Neuronal stem cell (in vitro differentiated cells): ENCODE results near the gene JAM2.

Source experiments
- DNase-seq: peaks from one replicate; pipeline ENCODE4 v3.0.0-alpha.2; 2013; ENCODE audit warnings: low spot score
- H2AFZ ChIP-seq: one replicate; pipeline ENCODE4 v1.6.1; 2013; ENCODE audit warnings: mild to moderate bottlenecking, low read length, inconsistent platforms
- H2AK5ac ChIP-seq: 2 replicates; pipeline ENCODE4 v1.6.1; 2013; ENCODE audit warnings: low read depth, mild to moderate bottlenecking, inconsistent platforms, low read length, moderate library complexity, mixed read lengths
- H2BK120ac ChIP-seq: 2 replicates; pipeline ENCODE4 v1.6.1; 2013; ENCODE audit warnings: low read depth, mild to moderate bottlenecking, inconsistent platforms, low read length, moderate library complexity, mixed read lengths
- H2BK12ac ChIP-seq: one replicate; pipeline ENCODE4 v1.6.1; 2013; ENCODE audit warnings: low read length, inconsistent platforms
- H2BK15ac ChIP-seq: 2 replicates; pipeline ENCODE4 v1.6.1; 2013; ENCODE audit warnings: mild to moderate bottlenecking, low read length, inconsistent platforms, mixed read lengths
- H2BK5ac ChIP-seq: one replicate; pipeline ENCODE4 v1.6.1; 2013; ENCODE audit warnings: inconsistent platforms, mild to moderate bottlenecking, low read length, moderate library complexity
- H3K14ac ChIP-seq: one replicate; pipeline ENCODE4 v1.6.1; 2013; ENCODE audit warnings: low read length, inconsistent platforms
- H3K18ac ChIP-seq: 2 replicates; pipeline ENCODE4 v1.6.1; 2013; ENCODE audit warnings: low read length, inconsistent platforms
- H3K23ac ChIP-seq: 2 replicates; pipeline ENCODE4 v1.6.1; 2013; ENCODE audit warnings: low read depth, mild to moderate bottlenecking, mixed read lengths, low read length, inconsistent platforms; ENCODE audit not compliant: poor library complexity
- H3K27ac ChIP-seq: replicated peaks from 3 replicates; pipeline ENCODE4 v1.5.1; 2013; ENCODE audit warnings: low read length, inconsistent platforms
- H3K27me3 ChIP-seq, 3 experiments: 2 replicates each; pipeline ENCODE4 v1.6.1; 2013; ENCODE audit warnings: low read length in 3 of 3, mild to moderate bottlenecking in 2 of 3, inconsistent platforms in 1 of 3, low read depth in 1 of 3, mixed read lengths in 1 of 3, moderate library complexity in 1 of 3; ENCODE audit not compliant: control insufficient read depth in 3 of 3, insufficient read depth in 3 of 3
- H3K36me3 ChIP-seq, 2 donors: replicated peaks in 1 of 2; 2 replicates each; pipeline ENCODE4 v1.6.1; 2013; ENCODE audit warnings: low read length in 2 of 2; ENCODE audit not compliant: control insufficient read depth in 2 of 2, insufficient read depth in 2 of 2
- H3K4ac ChIP-seq: 2 replicates; pipeline ENCODE4 v1.6.1; 2013; ENCODE audit warnings: inconsistent platforms, mild to moderate bottlenecking, low read length, moderate library complexity
- H3K4me1 ChIP-seq, 2 donors: 1 replicate in 1 of 2; 2 replicates in 1 of 2; pipeline ENCODE4 v1.6.1; 2013; ENCODE audit warnings: low read length in 2 of 2, low read depth in 1 of 2; ENCODE audit not compliant: control insufficient read depth in 2 of 2, insufficient read depth in 1 of 2
- H3K4me2 ChIP-seq: one replicate; pipeline ENCODE4 v1.6.1; 2013; ENCODE audit warnings: mild to moderate bottlenecking, low read length, inconsistent platforms; ENCODE audit not compliant: insufficient read depth, poor library complexity, severe bottlenecking
- H3K4me3 ChIP-seq, 2 donors: 2 replicates each; pipeline ENCODE4 v1.5.1; 2013; ENCODE audit warnings: low read length in 2 of 2, mild to moderate bottlenecking in 2 of 2, inconsistent platforms in 1 of 2, moderate library complexity in 1 of 2
- H3K79me1 ChIP-seq: one replicate; pipeline ENCODE4 v1.6.1; 2013; ENCODE audit warnings: low read depth, mild to moderate bottlenecking, inconsistent platforms, low read length, moderate library complexity
- H3K9ac ChIP-seq: one replicate; pipeline ENCODE4 v1.6.1; 2013; ENCODE audit warnings: mild to moderate bottlenecking, low read depth, low read length, inconsistent platforms; ENCODE audit not compliant: poor library complexity
- H3K9me3 ChIP-seq, 2 donors: replicated peaks in 1 of 2; 2 replicates each; pipeline versions ENCODE3 to v1.6.1; 2013; ENCODE audit warnings: low read length in 2 of 2, mild to moderate bottlenecking in 2 of 2, inconsistent platforms in 1 of 2, low read depth in 1 of 2, mixed read lengths in 1 of 2, moderate library complexity in 1 of 2; ENCODE audit not compliant: control insufficient read depth in 2 of 2, insufficient read depth in 1 of 2
- H4K8ac ChIP-seq: one replicate; pipeline ENCODE4 v1.6.1; 2013; ENCODE audit warnings: low read depth, mild to moderate bottlenecking, inconsistent platforms, low read length, moderate library complexity
- H4K91ac ChIP-seq: one replicate; pipeline ENCODE4 v1.6.1; 2013; ENCODE audit warnings: low read length, low read depth, mild to moderate bottlenecking, inconsistent platforms; ENCODE audit not compliant: poor library complexity
- WGBS, 2 donors: extraction: QIAGEN DNeasy Blood & Tissue Kit; methylation state at CpG; one replicate each; pipeline ENCODE4 v1.1.7; 2013; ENCODE audit warnings: missing lambda C conversion rate in 2 of 2, mixed read lengths in 1 of 2; ENCODE audit not compliant: insufficient read length in 2 of 2, insufficient replicate concordance in 1 of 2; ENCODE audit errors: extremely low coverage in 2 of 2; 5-methylcytosine and 5-hydroxymethylcytosine counted together

The JAM2 gene

DNA sequence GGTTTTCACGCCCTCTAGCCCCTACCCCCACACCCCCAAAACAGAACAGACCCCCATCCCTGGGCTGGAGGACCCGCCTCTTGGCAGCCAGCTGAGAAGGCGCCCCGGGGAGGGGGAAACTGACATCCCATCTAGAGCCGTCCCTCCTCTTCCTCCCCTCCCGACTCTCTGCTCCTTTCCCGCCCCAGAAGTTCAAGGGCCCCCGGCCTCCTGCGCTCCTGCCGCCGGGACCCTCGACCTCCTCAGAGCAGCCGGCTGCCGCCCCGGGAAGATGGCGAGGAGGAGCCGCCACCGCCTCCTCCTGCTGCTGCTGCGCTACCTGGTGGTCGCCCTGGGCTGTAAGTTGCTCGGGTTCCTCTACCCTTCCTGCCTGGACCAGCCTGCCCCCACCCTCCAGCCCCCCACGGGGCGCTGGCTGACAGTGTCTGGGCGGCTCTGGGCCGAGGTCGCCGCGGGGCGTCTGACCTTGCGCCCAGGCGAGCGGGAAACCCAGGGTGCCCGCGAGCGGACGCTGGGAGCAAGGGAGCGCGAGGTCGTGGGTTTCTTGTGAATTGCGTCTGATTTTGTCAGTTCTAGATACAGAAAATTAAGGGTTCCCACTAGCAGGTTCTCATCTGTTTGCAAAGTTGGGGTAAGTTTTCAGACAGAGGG, 618 bp downstream of the JAM2 start:
- Histone ChIP-seq H3K9me3 (no peaks in the 10 kb centered on the region), H2BK120ac (peak overlapping the region; percentile 41), H3K4ac (no peak overlapping the region), H3K18ac (peak overlapping the region; percentile 96), H3K36me3 (peaks cover 0 to 26% of the 10 kb centered on the region in 2 donors), H4K8ac (peak overlapping the region; percentile 8), H2BK12ac (no peak overlapping the region), H4K91ac (no peak overlapping the region), H3K4me2 (peak overlapping the region; percentile 88), H2BK5ac (no peak overlapping the region), H2AFZ (peak overlapping the region; percentile 89), H3K4me1 (peaks cover 5 to 18% of the 10 kb centered on the region in 2 donors), H2AK5ac (no peak overlapping the region), H3K79me1 (no peaks in the 10 kb centered on the region), H3K9ac (peak overlapping the region; percentile 79), H3K4me3 (peak overlapping the region; percentile 67 to 87), H3K27me3 (no peaks in the 10 kb centered on the region), H3K14ac (no peak overlapping the region), H2BK15ac (peak overlapping the region; percentile 72), H3K27ac (no peak overlapping the region), H3K23ac (peak overlapping the region; percentile 46)
- WGBS, 2 donors: no CpG with 5 or more reads among the region's 40 CpGs
- DNase-seq: peak; percentile 47

DNA sequence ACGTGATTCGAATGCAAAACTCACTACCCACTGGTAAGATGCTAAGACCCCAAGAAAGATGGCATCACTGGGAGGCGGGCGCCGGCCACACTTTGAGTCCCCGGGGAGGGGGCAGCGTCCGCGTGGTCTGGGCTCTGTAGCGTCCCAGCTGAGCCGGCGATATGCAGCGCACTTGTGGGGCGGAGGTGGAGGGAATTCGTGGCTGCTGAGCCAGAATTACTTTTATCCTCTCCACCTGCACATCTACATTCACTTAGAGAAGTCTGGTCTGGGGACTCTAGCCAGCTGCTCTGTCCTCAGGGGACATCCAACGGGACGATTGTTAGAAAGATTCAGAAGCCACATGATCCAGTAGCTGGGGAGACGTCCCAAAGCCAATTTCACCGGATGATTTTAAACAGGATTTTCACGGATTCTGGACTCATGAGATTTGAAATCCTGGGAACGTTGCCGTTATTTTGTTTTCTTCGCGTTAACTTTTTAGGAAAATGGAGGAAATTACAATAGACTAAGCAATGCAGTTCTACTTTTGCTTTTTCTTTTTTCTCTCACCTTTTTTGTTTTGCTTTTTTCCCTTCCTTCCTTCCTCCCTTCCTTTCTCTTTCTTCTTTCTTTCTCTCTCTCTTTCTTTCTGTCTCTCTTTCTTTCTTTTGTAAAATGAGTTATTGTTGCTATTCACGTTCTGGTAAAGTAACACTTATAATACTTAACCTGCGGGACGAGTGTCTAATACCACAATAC, 1.3 kb downstream of the JAM2 start:
- H3K9ac ChIP-seq: no peak overlapping the region
- peak; percentile 30 for DNase-seq
- H3K18ac ChIP-seq: peak overlapping the region; percentile 96
- no peak overlapping the region for H2AK5ac ChIP-seq
- no peaks in the 10 kb centered on the region for H3K79me1 ChIP-seq
- H3K27me3 ChIP-seq: no peaks in the 10 kb centered on the region
- H2BK12ac ChIP-seq: no peak overlapping the region
- no peak overlapping the region for H3K4ac ChIP-seq
- no peak overlapping the region for H2BK120ac ChIP-seq
- H3K14ac ChIP-seq: no peak overlapping the region
- H3K4me2 ChIP-seq: peak overlapping the region; percentile 88
- no peaks in the 10 kb centered on the region for H3K9me3 ChIP-seq
- H2BK15ac ChIP-seq: no peak overlapping the region
- H3K36me3 ChIP-seq: peaks cover 0 to 26% of the 10 kb centered on the region in 2 donors
- H3K4me3 ChIP-seq: peak overlapping the region; percentile 67 to 87
- H2BK5ac ChIP-seq: no peak overlapping the region
- H4K8ac ChIP-seq: no peak overlapping the region
- no peak overlapping the region for H3K27ac ChIP-seq
- H2AFZ ChIP-seq: peak overlapping the region; percentile 89
- H3K23ac ChIP-seq: peak overlapping the region; percentile 46
- WGBS, 2 donors: no CpG with 5 or more reads among the region's 27 CpGs
- no peak overlapping the region for H4K91ac ChIP-seq
- peaks cover 5 to 18% of the 10 kb centered on the region in 2 donors for H3K4me1 ChIP-seq

DNA sequence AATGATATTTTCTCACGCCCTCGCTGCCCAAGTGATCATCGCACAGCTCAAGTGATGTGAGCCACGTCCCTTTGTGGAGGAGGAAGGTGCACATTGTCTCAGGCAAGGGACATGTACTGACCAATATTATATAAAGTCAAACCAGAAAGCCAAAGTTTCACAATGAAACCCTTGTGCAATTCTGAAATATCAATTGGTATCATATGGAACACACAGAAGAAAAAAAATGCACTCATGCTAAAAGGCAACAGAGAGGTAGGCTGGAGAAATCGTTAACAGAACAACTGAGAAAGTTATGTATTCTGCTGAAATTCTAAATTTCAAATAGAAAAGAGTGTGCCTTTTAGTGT, 1.9 kb downstream of the JAM2 start:
- Histone ChIP-seq H3K4me3 (peak overlapping the region in 1 of 2 donors; percentile 67), H3K9ac (no peak overlapping the region)

DNA sequence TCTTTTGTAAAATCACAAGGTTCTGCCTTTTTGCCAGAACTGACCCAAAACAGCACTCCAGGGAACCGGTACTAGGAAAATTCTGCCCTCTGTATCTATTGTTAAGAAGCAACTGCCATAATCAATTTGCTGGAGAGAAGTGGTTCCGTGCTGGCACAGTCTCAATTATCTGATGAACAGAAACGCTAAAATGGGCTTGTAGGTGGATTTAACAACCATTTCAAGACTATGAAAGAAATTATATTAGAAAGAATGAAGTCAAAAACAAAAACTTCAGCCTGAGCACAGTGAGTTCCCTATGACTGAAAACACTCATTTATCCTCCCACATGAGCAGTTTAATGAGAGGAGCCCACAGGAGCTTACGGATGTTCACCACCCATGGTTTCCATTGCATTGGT, 4.4 kb downstream of the JAM2 start:
- peaks cover 0 to under 1% of the 10 kb centered on the region in 2 donors for H3K9me3 ChIP-seq
- H2BK120ac ChIP-seq: no peak overlapping the region
- no peaks in the 10 kb centered on the region for H3K27me3 ChIP-seq
- H2BK15ac ChIP-seq: no peak overlapping the region
- DNase-seq: no peak
- H2BK5ac ChIP-seq: no peak overlapping the region
- peaks cover 0 to 30% of the 10 kb centered on the region in 2 donors for H3K36me3 ChIP-seq
- H3K14ac ChIP-seq: no peak overlapping the region
- no peak overlapping the region for H4K91ac ChIP-seq
- H3K4ac ChIP-seq: no peak overlapping the region
- H3K4me2 ChIP-seq: no peak overlapping the region
- no peak overlapping the region for H3K27ac ChIP-seq
- H4K8ac ChIP-seq: no peak overlapping the region
- H3K4me3 ChIP-seq: no peak overlapping the region
- H3K18ac ChIP-seq: no peak overlapping the region
- H3K9ac ChIP-seq: no peak overlapping the region
- no peak overlapping the region for H2AK5ac ChIP-seq
- H3K79me1 ChIP-seq: no peaks in the 10 kb centered on the region
- H2BK12ac ChIP-seq: no peak overlapping the region
- no peak overlapping the region for H2AFZ ChIP-seq
- WGBS, 2 donors: no CpG with 5 or more reads among the region's 4 CpGs
- H3K4me1 ChIP-seq: peaks cover 5 to 22% of the 10 kb centered on the region in 2 donors
- no peak overlapping the region for H3K23ac ChIP-seq

More for the DNA sequence above, 1.9 kb downstream of the JAM2 start:
- Histone ChIP-seq H3K4me1 (peaks cover 5 to 19% of the 10 kb centered on the region in 2 donors), H2AK5ac (no peak overlapping the region), H2BK120ac (no peak overlapping the region), H2BK12ac (no peak overlapping the region), H3K23ac (no peak overlapping the region), H3K79me1 (no peaks in the 10 kb centered on the region), H4K8ac (no peak overlapping the region), H3K27ac (no peak overlapping the region), H2AFZ (peak overlapping the region; percentile 89), H3K4me2 (no peak overlapping the region), H3K4ac (no peak overlapping the region), H4K91ac (no peak overlapping the region), H2BK5ac (no peak overlapping the region), H3K18ac (no peak overlapping the region), H3K36me3 (peaks cover 0 to 30% of the 10 kb centered on the region in 2 donors), H2BK15ac (no peak overlapping the region), H3K27me3 (no peaks in the 10 kb centered on the region), H3K9me3 (no peaks in the 10 kb centered on the region), H3K14ac (no peak overlapping the region)
- WGBS, 2 donors: no CpG with 5 or more reads among the region's 5 CpGs
- DNase-seq: no peak
